SK-N-MC (cell line): ENCODE results near the gene TMEM255A.

Experiments used
- EZH2 ChIP-seq: fragments of 200-600 bp; sonication (generic); IDR thresholded peaks from one replicate; pipeline ENCODE4 v1.6.1; 2017; ENCODE audit warnings: antibody characterized with exemption
- POLR2AphosphoS5 ChIP-seq: IDR thresholded peaks from 2 replicates; pipeline ENCODE4 v1.6.1; 2012; ENCODE audit warnings: mild to moderate bottlenecking, low read depth, low read length, borderline replicate concordance

- TF ChIP-seq EZH2 (no peak), POLR2AphosphoS5 (no peak)
These were observed 39.3 kb upstream of the TMEM255A start for GRCh38 chrX:120350450-120351138.
